ENCODE data around the gene TYK2. TPM values are rescaled to one million over a fixed set of nuclear protein-coding genes. Genes with fewer than 3 reads are reported as not detected.

Gene TYK2
- total RNA-seq, 4 donors from 2014 or later, result 48.2 to 115 (median 64.8) TPM

- no peak for DNase-seq (ENCODE audit: low spot score in 2 of 2)
- no peak overlapping the region for H3K4me3 ChIP-seq (ENCODE audit: low read depth, poor library complexity, severe bottlenecking)
- WGBS, 2 donors, result 89 to 93% methylated on average over 13 to 18 of the region's 19 CpGs
- TF ChIP-seq CTCF (IDR thresholded peaks at IDR 0.05) (no peak), POLR2A (IDR thresholded peaks at IDR 0.05) (no peak)
- intact Hi-C loops (cut with DNase I; ENCODE audit: low total_unique reads), result no loop called here
These were observed 58.2 kb downstream of the TYK2 start for GRCh38 chr19:10321874-10322835.

- no peak for TF ChIP-seq CTCF (IDR thresholded peaks at IDR 0.05)
- TF ChIP-seq POLR2A (IDR thresholded peaks at IDR 0.05), result no peak
- DNase-seq (ENCODE audit: low spot score in 2 of 2), result no peak
- WGBS, 2 donors, result 59 to 88% methylated on average over 4 to 11 of the region's 11 CpGs
- no peak overlapping the region for H3K4me3 ChIP-seq (ENCODE audit: low read depth, poor library complexity, severe bottlenecking)
- intact Hi-C loops (cut with DNase I; ENCODE audit: low total_unique reads), result no loop called here
These were observed 59.0 kb downstream of the TYK2 start for GRCh38 chr19:10321417-10321797.

GRCh38 chr19:10320602-10321416 is 59.6 kb downstream of the TYK2 start:
- intact Hi-C loops (cut with DNase I; ENCODE audit: low total_unique reads), result no loop called here
- 88 to 94% methylated on average over 22 to 27 of the region's 32 CpGs for WGBS, 2 donors
- DNase-seq (ENCODE audit: low spot score in 2 of 2), result no peak
- TF ChIP-seq CTCF (IDR thresholded peaks at IDR 0.05), result no peak
- no peak for TF ChIP-seq POLR2A (IDR thresholded peaks at IDR 0.05)
- no peak overlapping the region for H3K4me3 ChIP-seq (ENCODE audit: low read depth, poor library complexity, severe bottlenecking)

GRCh38 chr19:10318807-10319682 is 61.3 kb downstream of the TYK2 start:
- TF ChIP-seq CTCF (IDR thresholded peaks at IDR 0.05), result no peak
- TF ChIP-seq POLR2A (IDR thresholded peaks at IDR 0.05), result no peak
- DNase-seq (ENCODE audit: low spot score in 2 of 2), result no peak
- H3K4me3 ChIP-seq (ENCODE audit: low read depth, poor library complexity, severe bottlenecking), result no peak overlapping the region
- intact Hi-C loops (cut with DNase I; ENCODE audit: low total_unique reads), result no loop called here
- 85 to 90% methylated on average over 13 of the region's 13 CpGs for WGBS, 2 donors

- TF ChIP-seq POLR2A (IDR thresholded peaks at IDR 0.05) (no peak), CTCF (IDR thresholded peaks at IDR 0.05) (no peak)
- no peak overlapping the region for H3K4me3 ChIP-seq (ENCODE audit: low read depth, poor library complexity, severe bottlenecking)
- WGBS, 2 donors, result 94 to 95% methylated on average over 15 of the region's 15 CpGs
- no peak for DNase-seq (ENCODE audit: low spot score in 2 of 2)
- intact Hi-C loops (cut with DNase I; ENCODE audit: low total_unique reads), result no loop called here
These were observed 62.4 kb downstream of the TYK2 start for GRCh38 chr19:10317857-10318462.
